SIG-M5 treated with dmso at 0.1 percent for 504 hours (cell line): ENCODE data around the gene PLEKHM3.

Experiments used
- DNase-seq: peaks from one replicate; lab custom pipeline; 2025; ENCODE audit not compliant: unreplicated experiment; lab: John Stamatoyannopoulos, UW

Gene PLEKHM3

GRCh38 chr2:207895274-207895860, 130.0 kb downstream of the PLEKHM3 start:
- DNase-seq = no peak

- no peak for DNase-seq
Measured at GRCh38 chr2:207892716-207893402, 132.5 kb downstream of the PLEKHM3 start.

DNA sequence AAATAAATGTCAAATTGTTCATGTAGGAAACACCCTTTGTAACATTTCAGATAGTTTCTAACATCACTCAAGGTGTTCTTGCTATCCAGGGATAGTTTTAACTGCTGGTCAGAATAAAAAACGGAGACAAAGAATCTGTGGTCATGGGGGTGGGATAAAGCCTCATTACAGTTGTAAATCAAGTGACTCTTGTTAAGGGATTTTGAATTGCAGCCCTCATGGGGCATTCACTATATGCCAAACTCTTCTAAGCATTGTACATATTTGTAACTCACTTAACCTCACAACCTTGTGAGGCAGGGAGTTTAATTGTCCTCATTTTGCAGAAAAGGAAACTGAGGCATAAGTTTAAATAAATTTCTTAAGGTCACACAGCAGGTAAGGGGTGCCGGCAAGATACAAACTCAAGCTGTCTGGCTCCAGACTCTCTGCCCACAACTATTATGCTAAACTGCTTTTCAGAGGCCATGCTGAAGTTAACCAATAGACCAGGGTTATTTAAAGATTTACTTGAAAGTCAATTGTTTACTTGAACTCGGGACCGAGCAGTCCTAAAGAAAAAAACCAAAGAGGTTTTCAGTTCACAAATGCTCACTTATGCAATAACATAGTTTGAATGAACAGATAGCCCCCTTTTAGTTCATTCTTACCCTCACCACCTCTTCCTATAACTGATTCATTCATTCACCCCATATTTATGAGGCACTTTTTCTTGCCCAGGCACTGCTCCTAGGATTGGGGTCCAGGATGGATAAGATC, 134.1 kb downstream of the PLEKHM3 start:
- DNase-seq = no peak

- DNase-seq = no peak
Measured at GRCh38 chr2:207887500-207887899, 137.8 kb downstream of the PLEKHM3 start.

DNA sequence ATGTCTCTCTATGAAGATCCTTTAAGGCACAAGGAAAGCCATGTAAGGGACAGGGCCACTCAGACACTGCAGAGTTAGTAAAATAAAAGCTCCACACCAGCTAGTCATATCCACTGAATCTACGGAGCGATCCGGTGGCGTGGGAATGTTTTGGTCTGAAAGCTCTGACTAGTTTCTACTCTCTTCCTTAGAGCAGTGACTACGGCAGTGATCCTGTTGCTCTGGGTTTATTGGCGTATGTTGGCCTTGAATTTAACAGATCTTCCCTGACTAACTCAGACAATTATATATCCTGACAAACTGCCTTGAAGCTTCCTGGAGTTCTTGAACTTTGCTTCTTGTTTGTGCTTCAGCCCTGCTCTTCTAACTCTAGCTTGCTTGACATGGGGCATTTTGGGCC, 140.3 kb downstream of the PLEKHM3 start:
- no peak for DNase-seq

- DNase-seq = no peak
Measured at GRCh38 chr2:207884127-207884526, 141.2 kb downstream of the PLEKHM3 start.

- no peak for DNase-seq
Measured at GRCh38 chr2:207883002-207883780, 142.1 kb downstream of the PLEKHM3 start.

DNA sequence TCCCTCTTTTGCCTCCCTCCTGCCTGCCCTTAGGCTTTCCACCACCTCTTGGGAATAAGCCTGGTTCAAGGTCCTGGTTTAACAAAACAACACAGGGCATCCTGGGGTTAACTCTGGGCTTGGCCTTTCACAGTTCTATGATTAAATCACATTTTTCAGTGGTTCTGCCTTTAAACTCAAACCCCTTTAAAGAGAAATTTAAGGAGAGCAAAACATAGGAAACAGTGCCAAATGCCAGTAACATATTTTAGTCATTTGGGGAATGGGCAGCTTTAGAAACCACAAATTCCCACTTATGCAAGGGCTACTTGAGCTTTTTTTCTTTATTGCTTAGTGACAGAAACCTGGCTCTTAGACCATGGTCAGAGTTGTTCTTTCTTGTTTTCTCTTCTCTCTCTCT, 143.4 kb downstream of the PLEKHM3 start:
- DNase-seq = no peak

- no peak for DNase-seq
Measured at GRCh38 chr2:207879536-207879935, 145.8 kb downstream of the PLEKHM3 start.

- no peak for DNase-seq
Measured at GRCh38 chr2:207876842-207877535, 148.3 kb downstream of the PLEKHM3 start.

GRCh38 chr2:207875473-207876212, 149.7 kb downstream of the PLEKHM3 start:
- DNase-seq = no peak

- no peak for DNase-seq
Measured at GRCh38 chr2:207873794-207874193, 151.5 kb downstream of the PLEKHM3 start.

- no peak for DNase-seq
Measured at GRCh38 chr2:207871911-207872310, 153.4 kb downstream of the PLEKHM3 start.

- DNase-seq = no peak
Measured at GRCh38 chr2:207871506-207871905, 153.8 kb downstream of the PLEKHM3 start.

DNA sequence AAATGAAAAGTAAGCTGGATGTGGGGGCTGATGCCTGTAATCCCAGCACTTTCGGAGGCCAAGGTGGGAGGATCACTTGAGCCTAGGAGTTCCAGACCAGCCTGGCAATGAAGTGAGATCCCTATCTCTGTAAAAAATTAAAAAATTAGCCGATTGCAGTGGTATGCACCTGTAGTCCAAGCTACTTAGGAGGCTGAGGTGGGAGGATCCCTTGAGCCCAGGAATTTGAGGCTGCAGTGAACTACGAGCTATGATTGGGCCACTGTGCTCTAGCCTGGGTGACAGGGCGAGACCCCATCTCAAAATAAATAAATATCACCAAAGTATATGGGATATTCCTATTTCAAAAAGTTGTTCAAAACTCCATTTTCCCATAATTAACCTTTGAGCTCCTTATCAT, 154.5 kb downstream of the PLEKHM3 start:
- DNase-seq = no peak

DNA sequence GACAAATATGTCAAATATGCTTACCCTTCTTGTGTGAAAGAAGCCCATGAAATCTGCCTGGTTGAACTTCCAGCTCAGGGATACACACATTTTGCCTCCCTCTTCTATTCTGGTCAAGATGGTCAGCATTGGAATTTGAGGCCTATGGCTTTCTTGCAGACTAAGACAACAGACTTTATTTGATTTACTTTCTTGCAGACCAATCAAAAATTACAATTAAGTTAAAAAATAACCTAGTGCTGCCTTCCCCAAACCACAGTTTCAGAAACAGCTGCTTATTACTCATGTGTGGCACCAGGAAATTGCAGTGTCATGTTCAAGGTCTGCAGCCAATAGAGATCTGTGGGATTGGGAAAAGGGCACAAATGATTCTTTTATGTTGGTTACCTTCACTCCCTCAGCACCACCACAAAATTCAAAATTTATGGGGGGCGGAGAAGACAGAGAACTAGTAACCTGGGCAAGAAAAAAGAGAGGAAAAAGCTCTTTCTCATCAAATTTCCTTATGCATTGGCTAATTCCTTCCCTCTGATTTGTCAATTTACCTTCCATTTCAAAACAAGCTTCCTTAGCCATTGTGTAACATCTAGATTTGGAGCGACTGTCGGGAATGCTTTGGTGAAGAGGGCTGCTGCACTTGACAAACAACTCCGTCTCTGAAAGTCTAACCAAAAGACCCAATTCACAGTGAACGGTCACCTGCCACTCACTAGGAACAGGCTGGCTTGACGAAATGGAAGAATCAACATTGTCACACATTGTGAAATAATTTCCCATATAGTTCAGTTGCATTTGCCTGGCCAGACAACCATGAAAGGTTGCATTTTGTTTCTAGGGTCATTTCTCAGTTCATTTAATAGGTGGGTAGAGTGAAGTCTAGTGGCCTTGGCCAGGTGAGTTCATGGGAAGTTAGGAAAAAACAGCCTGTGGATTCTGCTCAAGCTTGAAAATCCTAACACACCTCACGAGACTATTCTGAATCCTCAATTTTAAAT, 155.2 kb downstream of the PLEKHM3 start:
- DNase-seq = peak; percentile 10

GRCh38 chr2:207868855-207869596, 156.3 kb downstream of the PLEKHM3 start:
- no peak for DNase-seq

- no peak for DNase-seq
Measured at GRCh38 chr2:207867905-207868304, 157.4 kb downstream of the PLEKHM3 start.
